HG02610 (cell line): ENCODE results near the gene HIP1.
"Not testable (repeated sequence)": the region's sequence is repeated elsewhere in the genome, so short reads cannot be mapped to it uniquely, and the experiment has no call there.

Source experiments
- ATAC-seq: cut with Tn5 transposase; IDR thresholded peaks from one replicate; pipeline ENCODE4 v1.9.1; 2021; ENCODE audit warnings: mild to moderate bottlenecking, moderate library complexity; ENCODE audit not compliant: unreplicated experiment

HIP1 gene

DNA sequence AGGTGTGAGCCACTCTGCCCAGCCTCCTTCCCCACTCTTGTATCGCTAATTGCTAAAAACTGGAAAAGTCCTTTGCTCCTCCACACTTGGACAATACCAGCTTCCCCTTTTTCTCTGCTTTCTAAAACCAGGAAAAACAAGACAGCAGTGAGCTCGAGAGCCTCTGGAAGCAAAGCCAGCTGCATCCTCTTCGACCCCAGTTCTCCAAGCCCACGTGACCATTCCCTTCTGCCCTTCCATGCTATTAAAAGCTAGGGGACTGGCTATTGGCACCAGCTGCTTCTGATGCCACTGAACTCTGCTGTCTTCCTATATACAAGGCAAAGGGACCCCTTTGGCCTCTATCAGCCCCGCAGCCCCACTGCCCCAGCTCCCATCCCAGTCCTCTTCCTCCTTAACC, 154.4 kb downstream of the HIP1 start:
- ATAC-seq: no peak

DNA sequence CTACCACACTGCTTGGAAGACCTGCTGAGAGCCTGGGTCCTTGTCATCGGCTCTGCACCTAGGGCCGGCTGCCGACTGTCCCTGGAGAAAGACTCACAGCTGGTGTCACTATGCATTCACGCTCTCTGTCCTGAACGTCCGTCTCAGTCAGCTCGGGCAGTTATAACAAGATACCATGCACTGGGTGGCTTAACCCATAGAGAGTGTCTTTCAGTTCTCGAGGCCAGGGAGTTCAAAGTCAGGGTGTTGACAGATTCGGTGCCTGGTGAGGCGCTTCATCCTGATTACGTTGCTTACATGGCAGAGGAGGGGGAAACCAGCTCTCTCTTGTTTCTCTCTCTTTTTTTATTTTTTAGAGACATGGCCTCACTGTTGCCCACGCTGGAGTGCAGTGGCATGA, 155.5 kb downstream of the HIP1 start:
- no peak for ATAC-seq

DNA sequence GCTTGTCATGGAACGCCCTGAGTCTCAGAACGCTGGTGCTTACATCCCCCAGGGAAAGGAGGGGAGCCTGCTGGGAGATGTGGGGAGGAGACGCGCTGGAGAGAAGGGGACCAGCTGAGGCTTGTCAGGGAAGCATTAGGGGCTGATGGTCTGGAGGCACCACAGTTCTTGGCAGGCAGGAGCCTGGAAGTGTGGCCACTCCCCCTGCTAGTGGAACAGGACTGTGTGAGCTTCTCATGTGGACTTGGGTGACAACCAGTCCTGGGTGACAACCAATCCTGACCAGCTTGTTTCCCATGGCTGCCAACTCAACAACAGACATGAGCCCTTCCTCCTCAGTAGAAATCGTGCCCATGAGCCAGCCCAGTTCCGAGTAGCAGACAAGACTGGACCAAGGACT, 158.8 kb downstream of the HIP1 start:
- ATAC-seq: no peak

DNA sequence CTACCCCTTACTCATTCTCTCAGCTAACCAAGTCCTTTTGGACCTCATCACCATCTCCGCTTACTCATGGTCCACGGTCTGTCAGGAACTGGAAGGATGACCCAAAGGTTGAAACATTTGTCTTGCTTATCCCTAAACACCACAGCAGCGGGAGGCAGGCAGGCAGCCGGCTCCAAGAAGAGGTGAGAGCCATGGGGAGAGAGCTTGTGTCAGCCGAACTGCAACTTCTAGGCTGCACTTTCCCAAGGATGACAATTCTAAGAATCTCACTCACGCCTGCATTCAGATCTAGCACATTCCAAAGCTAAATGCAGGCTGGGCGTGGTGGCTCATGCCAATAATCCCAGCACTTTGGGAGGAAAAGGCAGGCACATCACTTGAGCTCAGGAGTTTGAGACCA, 160.7 kb downstream of the HIP1 start:
- no peak for ATAC-seq

DNA sequence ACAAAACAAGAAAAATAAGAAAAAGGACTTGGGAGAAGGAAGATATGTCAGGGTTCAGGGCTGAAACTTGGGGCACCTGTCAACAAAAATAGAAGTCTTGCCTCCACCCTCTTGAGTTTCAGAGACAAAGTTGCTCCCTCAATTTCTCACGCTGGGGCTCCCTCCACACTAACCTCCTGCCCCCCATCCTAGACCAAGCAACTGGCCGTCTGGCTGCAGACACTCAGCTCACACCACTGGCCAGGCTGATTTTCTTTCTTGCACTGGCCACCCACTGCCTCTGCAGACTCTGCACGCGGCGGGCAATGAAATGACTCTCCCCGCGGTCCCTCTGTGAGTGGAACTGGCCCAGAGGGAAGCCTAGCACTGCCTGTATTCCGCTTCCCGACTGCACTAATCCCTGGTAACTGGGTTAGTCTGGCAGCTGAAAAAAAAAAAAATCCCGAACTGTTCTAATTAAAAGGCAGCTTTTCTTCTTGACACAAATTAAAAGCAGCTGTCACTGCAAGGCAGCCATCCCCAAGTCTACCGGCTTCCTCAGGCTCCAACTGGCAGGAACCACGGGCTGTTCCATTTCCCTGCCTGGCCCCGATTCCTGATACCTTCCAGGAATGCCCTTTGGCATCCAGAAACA, 163.1 kb downstream of the HIP1 start:
- ATAC-seq: no peak

DNA sequence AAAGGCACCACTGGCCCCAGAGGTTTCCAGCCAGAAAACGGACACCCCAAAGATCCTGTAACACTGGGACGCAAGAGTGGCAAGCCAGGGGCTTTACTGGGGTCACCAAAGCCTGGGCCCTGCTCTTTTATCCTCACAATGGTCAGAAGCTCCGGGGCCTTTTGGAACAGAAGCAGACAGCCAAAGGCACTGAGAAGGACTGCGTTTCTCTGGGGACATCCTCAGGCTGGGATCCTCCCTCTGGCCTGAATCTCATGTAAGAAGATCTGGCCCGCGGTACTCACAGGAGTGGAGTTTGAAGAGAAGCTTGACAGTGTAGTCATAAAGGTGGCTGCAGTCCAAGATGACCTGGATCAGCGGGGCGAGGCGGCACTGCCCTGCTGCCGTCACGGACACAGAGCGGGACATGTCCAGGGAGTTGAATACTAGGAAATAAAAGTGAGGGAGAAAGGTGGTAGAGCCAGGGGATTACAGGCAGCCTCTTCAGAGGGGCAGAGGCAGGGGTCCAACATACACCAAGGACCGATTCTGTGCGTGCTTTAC, 165.2 kb downstream of the HIP1 start:
- no peak for ATAC-seq

DNA sequence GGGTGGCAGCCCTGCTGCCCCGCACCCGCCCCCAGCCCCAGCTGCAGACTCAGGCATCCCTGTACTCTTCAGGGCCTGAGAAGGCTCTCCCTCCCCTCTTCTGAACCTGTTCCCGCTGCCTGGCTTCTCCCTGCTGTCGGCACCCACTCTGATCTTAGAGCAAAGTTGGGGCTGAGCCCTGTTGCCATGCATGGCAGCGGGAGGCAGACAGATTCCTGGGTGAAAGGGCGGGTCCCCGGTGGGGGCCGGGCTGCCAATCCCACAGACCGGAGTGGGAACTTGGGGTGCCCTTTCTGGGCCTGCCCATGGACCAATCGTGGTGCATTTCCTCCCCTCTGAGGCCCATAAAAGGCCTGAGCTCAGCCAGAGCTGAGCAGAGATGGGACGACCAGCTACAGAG, 165.9 kb downstream of the HIP1 start:
- no peak for ATAC-seq

DNA sequence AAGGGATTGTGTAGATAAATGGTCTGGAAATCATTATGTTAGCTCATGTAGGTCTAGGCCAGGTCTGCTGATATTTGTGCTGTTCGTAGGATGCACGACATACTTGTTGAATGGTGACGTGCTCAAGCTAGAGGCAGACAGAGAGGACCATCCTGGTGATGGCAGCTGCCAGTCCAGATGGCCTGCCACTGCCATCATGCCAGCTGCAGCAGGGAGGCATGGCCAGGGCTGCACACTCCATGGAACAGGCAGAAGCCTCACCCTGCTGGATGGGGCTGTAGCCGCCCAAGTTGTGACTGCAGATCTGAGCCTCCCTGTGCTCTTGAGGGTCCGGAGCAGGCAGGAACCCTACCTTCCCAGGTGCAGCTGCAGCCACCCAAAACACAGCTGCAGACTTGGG, 166.3 kb downstream of the HIP1 start:
- no peak for ATAC-seq

DNA sequence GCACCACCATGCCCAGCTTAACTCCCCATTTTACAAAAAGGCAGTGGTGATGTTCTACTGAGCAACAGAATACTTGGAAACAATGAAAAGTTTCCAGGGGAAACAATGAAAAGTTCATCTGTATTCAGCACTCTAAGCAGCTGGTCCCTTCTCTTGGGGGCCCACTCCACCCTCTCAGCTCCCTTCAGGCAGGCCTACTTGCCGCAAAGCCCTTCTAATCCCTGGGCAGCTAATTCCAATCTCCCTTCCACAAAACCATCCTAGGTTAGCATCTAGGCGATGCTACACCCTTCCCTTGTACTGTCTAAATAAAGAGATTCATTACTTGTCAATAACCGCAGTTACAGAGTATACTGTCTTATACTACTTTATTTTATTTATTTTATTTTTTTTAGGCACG, 167.5 kb downstream of the HIP1 start:
- no peak for ATAC-seq

DNA sequence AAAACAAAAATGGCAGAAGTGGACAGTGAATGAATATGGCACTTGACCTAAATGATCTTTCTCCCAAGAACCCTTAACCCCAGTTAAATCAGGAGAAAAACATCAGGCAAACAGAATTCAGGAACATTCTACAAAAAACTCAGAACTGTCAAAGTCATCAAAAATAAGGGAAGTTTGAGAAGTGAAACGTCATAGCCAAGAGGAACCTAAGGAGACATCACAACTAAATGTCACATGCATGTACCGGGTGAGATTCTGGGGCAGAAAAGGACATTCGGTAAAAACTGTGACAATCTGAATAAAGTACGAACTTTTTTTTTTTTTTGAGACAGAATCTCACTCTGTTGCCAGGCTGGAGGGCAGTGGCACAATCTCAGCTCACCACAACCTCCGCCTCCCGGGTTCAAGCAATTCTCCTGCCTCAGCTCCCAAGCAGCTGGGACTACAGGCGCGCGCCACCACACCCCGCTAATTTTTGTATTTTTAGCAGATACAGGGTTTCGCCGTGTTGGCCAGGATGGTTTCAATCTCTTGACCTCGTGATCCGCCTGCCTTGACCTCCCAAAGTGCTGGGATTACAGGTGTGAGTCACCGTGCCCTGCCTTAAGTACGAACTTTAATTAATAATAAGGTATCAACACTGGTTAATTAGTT, 169.0 kb downstream of the HIP1 start:
- ATAC-seq: not testable (repeated sequence)

DNA sequence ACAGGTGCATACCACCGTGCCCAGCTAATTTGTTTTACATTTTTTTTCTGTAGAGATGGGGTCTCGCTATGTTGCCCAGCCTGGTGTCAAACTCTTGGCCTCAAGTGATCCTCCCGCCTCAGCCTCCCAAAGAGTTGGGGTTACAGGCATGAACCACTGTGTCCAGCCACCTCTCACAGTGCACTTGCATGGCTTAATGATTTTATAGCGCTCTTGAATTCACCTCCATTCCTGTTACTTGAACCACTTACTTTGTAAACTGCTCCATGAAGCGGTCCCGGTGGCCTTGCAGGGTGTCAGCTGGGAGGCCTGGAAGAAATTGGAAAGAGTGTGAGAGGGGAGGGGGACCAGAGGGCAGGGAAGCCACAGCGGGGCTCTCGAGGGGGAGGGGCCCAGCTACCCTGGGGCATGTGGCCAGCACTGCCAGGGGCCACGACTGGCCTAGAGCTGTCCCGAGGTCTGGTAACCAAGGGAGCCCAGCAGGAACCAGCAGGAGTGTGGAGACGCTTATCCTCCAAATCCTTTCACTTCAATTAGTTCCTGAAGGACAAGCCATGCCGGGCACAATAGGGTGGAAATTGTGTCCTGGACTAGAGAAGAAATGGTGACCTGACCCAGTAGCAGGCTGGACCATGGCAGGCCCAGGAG, 170.7 kb downstream of the HIP1 start:
- ATAC-seq: no peak

DNA sequence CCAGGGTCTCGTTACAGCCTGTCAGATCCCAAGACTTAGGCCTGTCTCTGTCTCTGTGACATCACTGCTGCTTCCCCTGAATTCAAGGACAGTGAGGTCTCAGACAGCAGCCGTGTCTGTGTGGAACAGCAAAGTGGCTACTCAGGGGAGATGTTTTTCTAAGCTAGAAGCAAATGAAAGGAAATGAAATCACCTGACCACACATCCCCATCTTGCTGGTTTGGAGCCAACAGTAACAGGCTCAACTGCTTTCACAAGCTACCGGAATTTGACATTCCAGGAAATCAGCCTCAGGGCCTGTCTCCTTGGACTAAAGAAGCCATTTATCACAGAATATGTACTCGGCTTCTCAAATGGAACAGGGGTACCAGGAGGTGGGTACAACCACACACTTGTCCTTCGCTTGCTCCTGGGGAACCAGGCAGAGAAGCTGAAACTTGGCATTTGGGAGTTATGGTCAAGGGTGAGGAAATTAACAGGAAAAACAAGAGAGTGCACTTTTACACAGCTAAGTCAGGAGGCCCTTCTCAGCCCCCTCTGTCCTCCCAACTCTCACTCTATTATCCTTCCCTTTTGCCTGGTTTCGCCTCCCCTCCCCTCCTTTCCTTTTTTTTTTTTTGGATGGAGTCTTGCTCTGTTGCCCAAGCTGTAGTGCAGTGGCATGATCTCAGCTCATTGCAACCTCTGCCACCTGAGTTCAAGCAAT, 173.5 kb downstream of the HIP1 start:
- ATAC-seq: no peak

DNA sequence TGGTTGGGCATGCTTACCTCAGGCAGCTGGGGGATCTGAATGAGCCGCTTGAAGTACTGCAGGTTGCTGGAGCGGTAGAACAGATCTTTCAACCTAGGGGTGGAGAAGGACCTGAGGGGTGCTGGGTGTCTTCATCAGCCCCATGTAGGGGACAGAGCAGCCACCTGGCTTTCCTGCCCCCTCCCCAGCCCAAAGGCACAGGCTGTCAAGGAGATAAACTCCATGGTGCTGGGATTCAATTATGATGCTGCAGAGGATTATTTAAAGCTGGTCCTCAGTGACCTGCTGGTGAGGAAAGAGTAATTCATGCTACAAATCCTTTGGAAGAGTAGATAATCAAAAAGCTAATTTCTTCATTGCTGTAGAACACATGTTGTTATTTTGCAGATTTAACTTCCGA, 175.6 kb downstream of the HIP1 start:
- ATAC-seq: no peak

DNA sequence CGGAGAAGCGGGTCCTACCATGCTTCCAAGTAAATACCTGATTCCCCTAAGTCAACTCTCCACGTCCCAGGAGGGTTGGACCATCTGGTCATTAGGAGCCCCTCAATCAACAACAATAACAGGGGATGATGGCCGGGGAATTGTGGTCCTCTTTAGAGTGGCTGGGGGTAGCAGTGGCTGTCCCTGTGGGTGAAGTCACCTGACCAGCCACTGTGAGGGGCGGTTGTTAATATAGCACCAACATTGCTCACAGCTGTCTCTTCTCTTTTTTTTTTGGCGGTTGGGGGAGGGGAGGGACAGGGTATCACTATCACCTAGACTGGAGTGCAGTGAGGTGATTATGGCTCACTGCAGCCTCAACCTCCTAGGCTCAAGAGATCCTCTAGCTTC, 178.8 kb downstream of the HIP1 start:
- no peak for ATAC-seq

DNA sequence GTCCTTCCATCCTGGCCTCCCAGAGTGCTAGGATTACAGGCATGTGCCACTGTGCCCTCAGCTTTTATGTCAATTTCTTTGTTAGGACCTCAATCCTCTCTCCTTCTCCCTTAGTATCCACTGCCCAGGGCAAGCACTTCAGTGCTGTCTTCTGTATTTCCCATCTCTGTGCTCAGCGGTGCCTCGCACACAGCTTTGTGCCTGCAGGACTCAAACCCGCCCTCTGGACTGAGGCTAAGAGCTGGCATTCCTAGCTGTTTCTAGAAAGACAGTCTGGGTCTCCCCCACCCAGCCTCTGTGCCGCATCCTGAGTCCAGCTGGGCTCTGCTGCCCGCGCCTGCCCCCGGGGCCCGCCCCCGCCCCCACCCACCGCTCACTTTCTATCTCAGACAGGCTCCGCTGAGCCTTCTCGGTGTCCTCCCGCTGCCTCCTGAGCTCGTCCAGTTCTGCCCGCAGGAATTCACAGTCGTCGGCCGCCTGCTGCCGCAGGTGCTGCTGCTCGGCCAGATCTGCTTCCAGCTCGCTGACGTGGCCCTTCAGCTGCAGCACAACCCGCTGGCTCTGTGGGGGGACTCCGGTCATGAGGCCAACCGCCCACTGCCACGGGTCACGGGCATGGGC, 179.3 kb downstream of the HIP1 start:
- no peak for ATAC-seq

DNA sequence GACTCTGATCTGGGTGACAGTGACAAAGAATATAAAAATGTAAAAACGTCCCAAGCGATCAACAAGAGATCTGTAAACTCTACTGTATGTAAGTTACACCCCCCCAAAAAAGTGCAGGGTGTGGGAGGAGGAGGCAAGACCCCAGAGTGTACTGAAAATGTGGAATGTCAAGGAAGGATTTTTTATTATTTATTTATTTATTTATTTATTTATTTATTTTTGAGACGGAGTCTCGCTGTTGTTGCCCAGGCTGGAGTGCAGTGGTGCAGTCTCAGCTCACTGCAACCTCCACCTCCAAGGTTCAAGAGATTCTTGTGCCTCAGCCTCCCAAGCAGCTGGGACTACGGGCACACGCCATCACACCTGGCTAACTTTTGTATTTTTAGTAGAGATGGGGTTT, 181.9 kb downstream of the HIP1 start:
- ATAC-seq: not testable (repeated sequence)

DNA sequence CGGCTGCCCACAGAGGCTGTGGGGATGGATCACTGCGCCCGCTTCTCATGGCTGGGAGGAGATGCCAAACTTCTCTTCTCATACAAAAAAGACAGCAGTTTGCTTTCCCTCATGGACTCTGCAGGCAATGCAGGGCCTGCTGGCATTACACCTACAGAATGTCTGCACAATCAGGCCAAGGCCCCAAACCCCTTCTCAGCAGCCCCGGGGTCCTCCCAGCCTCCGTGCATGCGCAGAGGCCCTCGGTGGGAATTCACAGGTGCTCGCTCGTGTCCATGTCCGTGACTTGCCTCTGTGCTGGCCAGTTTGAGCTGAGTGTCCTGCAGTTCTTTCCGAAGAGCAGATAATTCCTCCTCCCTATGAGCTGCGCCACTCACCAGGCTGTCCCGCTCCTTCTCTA, 183.0 kb downstream of the HIP1 start:
- ATAC-seq: no peak

DNA sequence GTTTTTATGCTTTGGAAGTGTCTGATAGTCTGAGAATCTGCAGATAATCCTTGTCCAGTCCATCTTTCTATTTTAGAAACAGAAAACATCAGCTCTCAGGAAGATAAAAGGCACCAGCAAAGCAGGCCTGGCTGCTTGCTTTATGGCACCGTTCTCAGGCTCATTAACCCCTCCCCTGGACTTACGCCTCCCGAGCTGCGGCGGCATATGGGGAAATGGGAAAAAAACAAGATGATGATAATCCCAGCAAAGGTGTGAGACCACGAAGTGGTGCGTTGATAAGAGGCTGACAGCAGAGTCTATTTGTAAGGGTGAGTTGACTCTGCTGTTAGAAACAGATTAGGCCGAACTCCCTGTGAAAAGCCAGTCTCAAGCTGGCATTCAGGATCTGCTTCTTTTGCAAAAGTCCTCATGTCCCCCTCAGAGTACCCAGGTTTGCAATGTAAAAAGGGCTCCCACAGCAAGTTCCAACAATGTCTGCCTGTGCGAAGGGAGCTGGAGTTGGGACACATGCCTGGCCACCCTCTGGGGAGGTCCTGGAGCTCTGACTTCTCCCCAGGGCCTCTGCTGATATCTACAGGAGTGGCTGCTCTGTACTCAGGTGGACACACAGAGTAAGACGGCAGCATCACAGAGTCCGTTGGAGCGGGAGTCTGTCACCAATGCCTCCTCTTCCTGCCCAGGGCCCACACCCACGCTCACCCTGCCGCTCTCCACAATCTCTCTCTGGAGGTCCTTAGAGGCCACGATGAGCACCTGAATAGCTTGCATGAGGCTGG, 192.3 kb downstream of the HIP1 start:
- no peak for ATAC-seq

DNA sequence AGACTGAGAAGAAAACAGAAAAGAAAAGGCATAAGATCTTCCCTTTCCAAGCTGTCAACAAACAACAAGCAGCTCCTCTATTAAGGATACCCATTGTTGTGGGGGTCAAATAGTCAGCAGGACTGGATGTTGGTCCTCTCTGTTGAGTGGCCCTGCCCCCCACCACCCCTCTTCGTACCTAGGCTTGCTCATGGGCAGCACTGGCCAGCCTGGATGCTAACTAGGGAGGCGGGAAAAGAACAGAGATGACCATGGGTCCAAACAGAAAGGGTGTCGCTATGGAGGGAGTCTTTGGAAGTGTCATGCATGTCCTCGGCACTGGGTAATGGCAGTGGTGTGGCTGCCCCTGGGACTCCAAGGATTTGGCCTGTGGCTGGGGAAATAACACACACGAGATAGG, 201.0 kb downstream of the HIP1 start:
- ATAC-seq: no peak

DNA sequence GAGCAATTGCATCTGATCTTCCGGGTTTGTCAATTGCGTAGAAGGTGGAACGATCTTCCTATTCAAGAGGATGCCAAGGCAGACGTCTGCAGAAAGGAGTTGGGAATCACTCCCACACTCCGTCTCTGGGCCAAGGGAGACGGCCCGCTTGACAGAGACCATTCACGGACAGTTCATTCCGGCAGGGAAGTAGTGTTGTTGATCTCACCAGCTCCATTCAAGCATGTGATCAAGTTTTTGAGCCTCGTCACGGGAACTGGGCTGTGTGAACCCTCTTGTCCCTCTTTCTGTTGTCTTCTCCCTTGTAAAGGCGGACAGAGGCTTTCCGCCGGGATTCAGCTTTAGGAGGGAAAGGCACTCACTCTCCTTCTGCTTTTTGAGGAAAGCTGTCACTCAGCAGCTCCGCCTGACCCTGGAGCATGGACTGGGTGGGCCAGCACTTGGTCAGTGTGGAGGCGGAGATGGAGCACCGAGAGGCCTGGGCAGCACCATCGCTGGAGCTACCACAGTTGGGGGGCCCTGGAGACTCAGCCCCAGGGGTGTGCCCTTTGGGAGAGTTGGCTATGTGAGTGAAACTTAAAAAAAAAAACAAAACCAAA, 201.7 kb downstream of the HIP1 start:
- ATAC-seq: no peak
